ENCODE data around the gene ENTPD8.
"Not testable (repeated sequence)": the region's sequence is repeated elsewhere in the genome, so short reads cannot be mapped to it uniquely, and the experiment has no call there.

Gene ENTPD8

DNA sequence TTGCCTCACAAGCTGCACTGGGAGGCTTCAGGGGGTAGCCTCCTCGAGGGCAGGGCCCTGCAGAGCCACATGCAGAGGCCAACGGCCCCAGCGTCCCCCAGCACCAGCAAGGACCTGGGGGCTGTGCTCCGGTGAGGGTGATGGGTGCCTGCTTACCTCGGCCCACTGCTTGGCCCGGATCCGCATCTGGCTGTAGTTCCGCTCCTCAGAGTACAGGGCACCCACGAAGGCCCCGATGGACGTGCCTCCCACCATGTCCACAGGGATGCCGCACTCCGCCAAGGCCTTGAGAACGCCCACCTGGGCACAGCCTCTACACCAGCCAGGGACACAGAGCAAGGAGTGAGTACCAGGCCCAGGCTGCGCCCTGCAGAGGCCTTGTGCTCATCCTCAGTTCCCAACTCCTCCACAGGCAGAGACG, 26.0 kb upstream of the ENTPD8 start:
- Histone ChIP-seq H3K9me3 (ENCODE audit: severe bottlenecking) (no peaks in the 10 kb centered on the region), H3K4me3 (ENCODE audit: severe bottlenecking) (no peak overlapping the region), H3K4me1 (ENCODE audit: insufficient read depth, poor library complexity, severe bottlenecking) (no peaks in the 10 kb centered on the region), H3K27me3 (ENCODE audit: insufficient read depth, poor library complexity, severe bottlenecking) (no peaks in the 10 kb centered on the region), H3K27ac (ENCODE audit: poor library complexity, severe bottlenecking) (no peak overlapping the region), H3K36me3 (ENCODE audit: low read depth) (no peaks in the 10 kb centered on the region)
- ATAC-seq (ENCODE audit: low read depth) (no peak), DNase-seq (ENCODE audit: low spot score) (peak; percentile 56)
- TF ChIP-seq, protein P1, sequence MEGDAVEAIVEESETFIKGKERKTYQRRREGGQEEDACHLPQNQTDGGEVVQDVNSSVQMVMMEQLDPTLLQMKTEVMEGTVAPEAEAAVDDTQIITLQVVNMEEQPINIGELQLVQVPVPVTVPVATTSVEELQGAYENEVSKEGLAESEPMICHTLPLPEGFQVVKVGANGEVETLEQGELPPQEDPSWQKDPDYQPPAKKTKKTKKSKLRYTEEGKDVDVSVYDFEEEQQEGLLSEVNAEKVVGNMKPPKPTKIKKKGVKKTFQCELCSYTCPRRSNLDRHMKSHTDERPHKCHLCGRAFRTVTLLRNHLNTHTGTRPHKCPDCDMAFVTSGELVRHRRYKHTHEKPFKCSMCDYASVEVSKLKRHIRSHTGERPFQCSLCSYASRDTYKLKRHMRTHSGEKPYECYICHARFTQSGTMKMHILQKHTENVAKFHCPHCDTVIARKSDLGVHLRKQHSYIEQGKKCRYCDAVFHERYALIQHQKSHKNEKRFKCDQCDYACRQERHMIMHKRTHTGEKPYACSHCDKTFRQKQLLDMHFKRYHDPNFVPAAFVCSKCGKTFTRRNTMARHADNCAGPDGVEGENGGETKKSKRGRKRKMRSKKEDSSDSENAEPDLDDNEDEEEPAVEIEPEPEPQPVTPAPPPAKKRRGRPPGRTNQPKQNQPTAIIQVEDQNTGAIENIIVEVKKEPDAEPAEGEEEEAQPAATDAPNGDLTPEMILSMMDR (IDR thresholded peaks at IDR 0.05; ENCODE audit: poor library complexity, severe bottlenecking) = no peak

DNA sequence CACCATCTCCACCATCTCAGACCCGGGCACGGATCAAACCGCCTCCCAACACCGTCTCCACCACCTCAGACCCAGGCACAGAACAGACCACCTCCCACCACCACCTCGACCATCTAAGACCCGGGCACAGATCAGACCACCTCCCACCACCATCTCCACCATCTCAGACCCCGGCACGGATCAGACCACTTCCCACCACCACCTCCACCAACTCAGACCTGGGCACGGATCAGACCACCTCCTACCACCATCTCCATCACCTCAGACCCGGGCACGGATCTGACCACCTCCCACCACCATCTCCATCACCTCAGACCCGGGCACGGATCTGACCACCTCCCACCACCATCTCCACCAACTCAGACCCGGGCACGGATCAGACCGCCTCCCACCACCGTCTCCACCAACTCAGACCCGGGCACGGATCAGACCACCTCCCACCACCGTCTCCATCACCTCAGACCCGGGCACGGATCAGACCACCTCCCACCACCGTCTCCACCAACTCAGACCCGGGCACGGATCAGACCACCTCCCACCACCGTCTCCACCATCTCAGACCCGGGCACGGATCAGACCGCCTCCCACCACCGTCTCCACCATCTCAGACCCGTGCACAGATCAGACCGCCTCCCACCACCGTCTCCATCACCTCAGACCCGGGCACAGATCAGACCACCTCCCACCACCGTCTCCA, 25.4 kb upstream of the ENTPD8 start:
- not testable (repeated sequence) for ATAC-seq (ENCODE audit: low read depth); H3K4me1 ChIP-seq (ENCODE audit: insufficient read depth, poor library complexity, severe bottlenecking); H3K27me3 ChIP-seq (ENCODE audit: insufficient read depth, poor library complexity, severe bottlenecking); H3K27ac ChIP-seq (ENCODE audit: poor library complexity, severe bottlenecking); H3K4me3 ChIP-seq (ENCODE audit: severe bottlenecking); DNase-seq (ENCODE audit: low spot score); H3K36me3 ChIP-seq (ENCODE audit: low read depth); H3K9me3 ChIP-seq (ENCODE audit: severe bottlenecking)

DNA sequence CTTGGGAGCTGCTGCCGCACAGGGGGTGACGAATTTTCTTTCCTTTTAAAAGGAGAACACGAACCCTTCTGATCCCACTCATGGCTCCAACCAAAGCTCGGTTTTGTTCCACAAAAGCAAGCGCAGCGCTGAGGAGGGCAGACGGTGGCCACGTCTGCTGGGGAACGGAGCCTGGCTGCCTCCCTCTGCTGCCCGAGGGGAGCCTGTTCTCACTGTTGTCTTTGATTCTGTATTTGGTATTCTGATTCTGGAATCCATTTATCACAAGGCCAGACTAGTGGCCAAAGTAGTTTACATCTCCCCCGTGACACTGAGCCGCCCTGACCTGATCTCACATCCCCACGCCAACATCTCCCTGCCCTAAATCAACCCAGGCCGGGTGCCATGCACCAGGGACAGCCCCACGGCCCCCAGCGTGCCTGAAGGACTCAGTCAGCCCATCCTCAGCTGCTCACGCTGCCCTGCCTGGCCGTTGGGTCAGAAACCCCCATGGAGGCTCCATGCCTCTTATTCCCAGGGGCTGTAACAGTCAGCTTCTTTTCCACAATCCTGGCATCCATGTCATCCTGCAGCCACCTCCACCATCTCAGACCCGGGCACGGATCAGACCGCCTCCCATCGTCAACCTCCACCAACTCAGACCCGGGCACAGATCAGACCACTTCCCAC, 24.7 kb upstream of the ENTPD8 start:
- Histone ChIP-seq H3K9me3 (ENCODE audit: severe bottlenecking) (no peaks in the 10 kb centered on the region), H3K36me3 (ENCODE audit: low read depth) (no peaks in the 10 kb centered on the region), H3K4me1 (ENCODE audit: insufficient read depth, poor library complexity, severe bottlenecking) (no peaks in the 10 kb centered on the region), H3K27ac (ENCODE audit: poor library complexity, severe bottlenecking) (no peak overlapping the region), H3K4me3 (ENCODE audit: severe bottlenecking) (no peak overlapping the region), H3K27me3 (ENCODE audit: insufficient read depth, poor library complexity, severe bottlenecking) (no peaks in the 10 kb centered on the region)
- TF ChIP-seq, protein P1 (IDR thresholded peaks at IDR 0.05; ENCODE audit: poor library complexity, severe bottlenecking) = no peak
- peak; percentile 60 for DNase-seq (ENCODE audit: low spot score)
- ATAC-seq (ENCODE audit: low read depth) = no peak

- Histone ChIP-seq H3K27ac (ENCODE audit: poor library complexity, severe bottlenecking) (no peak overlapping the region), H3K27me3 (ENCODE audit: insufficient read depth, poor library complexity, severe bottlenecking) (no peaks in the 10 kb centered on the region), H3K36me3 (ENCODE audit: low read depth) (no peaks in the 10 kb centered on the region), H3K4me3 (ENCODE audit: severe bottlenecking) (no peak overlapping the region), H3K4me1 (ENCODE audit: insufficient read depth, poor library complexity, severe bottlenecking) (no peaks in the 10 kb centered on the region), H3K9me3 (ENCODE audit: severe bottlenecking) (no peaks in the 10 kb centered on the region)
- TF ChIP-seq, protein P1 (IDR thresholded peaks at IDR 0.05; ENCODE audit: poor library complexity, severe bottlenecking) = no peak
- no peak for ATAC-seq (ENCODE audit: low read depth)
- DNase-seq (ENCODE audit: low spot score) = peak; percentile 59
These were observed 24.0 kb upstream of the ENTPD8 start for GRCh38 chr9:137465000-137465719.

- H3K9me3 ChIP-seq (ENCODE audit: severe bottlenecking) = no peaks in the 10 kb centered on the region
- no peak overlapping the region for H3K27ac ChIP-seq (ENCODE audit: poor library complexity, severe bottlenecking)
- DNase-seq (ENCODE audit: low spot score) (peak; percentile 68), ATAC-seq (ENCODE audit: low read depth) (no peak)
- TF ChIP-seq, protein P1 (IDR thresholded peaks at IDR 0.05; ENCODE audit: poor library complexity, severe bottlenecking) = no peak
- no peaks in the 10 kb centered on the region for H3K27me3 ChIP-seq (ENCODE audit: insufficient read depth, poor library complexity, severe bottlenecking)
- H3K4me3 ChIP-seq (ENCODE audit: severe bottlenecking) = no peak overlapping the region
- no peaks in the 10 kb centered on the region for H3K36me3 ChIP-seq (ENCODE audit: low read depth)
- no peaks in the 10 kb centered on the region for H3K4me1 ChIP-seq (ENCODE audit: insufficient read depth, poor library complexity, severe bottlenecking)
These were observed 23.3 kb upstream of the ENTPD8 start for GRCh38 chr9:137464291-137464999.
